ACHN (cell line): Measurements from ENCODE around the gene DECR2.
"Not testable (repeated sequence)": the region's sequence is repeated elsewhere in the genome, so short reads cannot be mapped to it uniquely, and the experiment has no call there.

Source experiments
- DNase-seq: peaks from one replicate; pipeline ENCODE4 v3.0.0-alpha.2; 2015
- in situ Hi-C: cut with HindIII; loops from 2 replicates; pipeline ENCODE4 v1.10.0; 2017; ENCODE audit warnings: low sequenced_read_pairs, low pct_ligation_motif_present, low pct_unique_long_range_greater_than_20kb

DECR2 gene

DNA sequence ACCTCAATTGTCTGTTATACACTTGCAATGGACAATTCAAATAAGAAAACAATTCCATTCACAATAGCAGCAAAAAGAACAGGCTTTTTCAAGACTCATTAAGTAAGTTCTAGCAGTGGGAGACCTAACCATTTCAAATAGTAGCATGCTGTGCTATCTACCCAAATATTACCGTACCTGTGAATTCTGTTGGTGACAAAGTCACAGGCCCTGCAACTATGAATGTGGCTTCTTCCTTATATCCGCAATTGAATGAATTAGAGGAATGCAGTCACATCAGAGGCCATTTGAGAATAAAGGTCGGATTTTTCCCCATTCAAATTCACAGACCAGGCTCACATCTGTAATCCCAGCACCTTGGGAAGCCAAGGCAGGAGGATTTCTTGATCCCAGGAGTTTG is 5.5 kb upstream of the DECR2 start:
- DNase-seq: no peak
- in situ Hi-C loops: no loop called here

- in situ Hi-C loops: no loop called here
Observed at GRCh38 chr16:396605-397004, 5.1 kb upstream of the DECR2 start.

GRCh38 chr16:397135-397661 is 4.5 kb upstream of the DECR2 start, which contains the start of gene NME4:
NME4 (plus strand) TSS chr16:397199; CDS start chr16:397223, 24 bp downstream.
- in situ Hi-C loops: no loop called here
- DNase-seq: peak; percentile 41

More at GRCh38 chr16:396605-397004, 5.1 kb upstream of the DECR2 start:
- peak; percentile 50 for DNase-seq

- in situ Hi-C loops: no loop called here
- peak; percentile 67 for DNase-seq
Observed at GRCh38 chr16:397736-398332, 3.9 kb upstream of the DECR2 start.

DNA sequence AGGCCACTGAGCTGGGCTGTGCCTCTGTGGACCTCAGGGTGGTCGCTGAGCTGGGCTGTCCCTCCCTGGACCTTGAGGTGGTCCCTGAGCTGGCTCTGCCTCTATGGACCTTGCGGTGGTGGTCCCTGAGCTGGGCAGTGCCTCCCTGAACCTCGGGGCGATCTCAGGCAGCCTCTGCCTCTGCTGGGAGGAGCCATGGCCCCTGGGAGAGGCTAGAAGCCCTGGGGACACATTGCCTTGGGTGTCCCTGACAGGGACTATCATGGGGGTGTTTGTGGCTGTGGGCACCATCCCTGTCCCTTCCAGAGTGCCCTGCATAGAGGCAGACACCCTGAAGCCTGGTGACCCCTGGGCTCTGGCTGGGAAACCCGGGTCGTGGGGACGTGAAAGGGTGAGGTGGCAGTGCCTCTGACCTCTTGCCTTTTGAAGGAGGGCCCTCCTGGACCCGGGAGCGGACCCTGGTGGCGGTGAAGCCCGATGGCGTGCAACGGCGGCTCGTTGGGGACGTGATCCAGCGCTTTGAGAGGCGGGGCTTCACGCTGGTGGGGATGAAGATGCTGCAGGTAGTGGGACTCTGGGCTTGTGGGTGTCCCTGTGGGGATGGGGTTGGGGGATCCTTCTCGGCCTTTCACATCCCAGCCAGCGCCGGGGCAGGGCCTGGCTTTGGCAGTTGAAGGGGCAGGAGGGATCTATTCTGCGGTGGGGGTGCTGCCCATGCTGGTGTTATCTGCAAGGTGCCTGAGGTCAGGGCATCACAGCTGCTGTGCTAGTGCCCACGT is 2.9 kb upstream of the DECR2 start:
- in situ Hi-C loops: no loop called here
- no peak for DNase-seq

DNA sequence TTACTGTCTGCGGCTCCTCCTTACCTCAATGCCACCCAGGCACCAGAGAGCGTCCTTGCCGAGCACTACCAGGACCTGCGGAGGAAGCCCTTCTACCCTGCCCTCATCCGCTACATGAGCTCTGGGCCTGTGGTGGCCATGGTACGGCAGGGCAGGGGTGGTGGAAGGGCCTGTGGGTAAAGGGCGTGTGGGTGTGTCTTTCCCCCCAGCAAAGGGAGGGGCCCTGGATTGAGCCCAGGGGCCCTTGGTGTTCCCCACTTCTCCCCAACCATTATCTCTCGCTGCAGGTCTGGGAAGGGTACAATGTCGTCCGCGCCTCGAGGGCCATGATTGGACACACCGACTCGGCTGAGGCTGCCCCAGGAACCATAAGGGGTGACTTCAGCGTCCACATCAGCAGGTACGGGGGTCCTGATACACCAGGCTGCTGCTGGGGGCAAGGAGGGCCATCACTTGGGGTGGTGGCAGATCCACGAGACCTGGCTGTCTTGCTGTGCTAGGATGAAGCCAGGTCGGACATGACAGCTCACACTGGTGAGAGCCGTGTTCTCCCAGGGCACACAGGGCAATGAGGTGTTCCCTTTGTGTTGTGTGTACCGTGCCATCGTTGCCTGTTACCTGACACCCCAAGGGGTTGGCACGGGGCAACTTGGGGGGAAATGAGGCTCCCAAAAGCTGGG is 2.2 kb upstream of the DECR2 start:
- DNase-seq: no peak
- in situ Hi-C loops: no loop called here

- DNase-seq: no peak
Observed at GRCh38 chr16:400061-400591, 1.6 kb upstream of the DECR2 start.

DNA sequence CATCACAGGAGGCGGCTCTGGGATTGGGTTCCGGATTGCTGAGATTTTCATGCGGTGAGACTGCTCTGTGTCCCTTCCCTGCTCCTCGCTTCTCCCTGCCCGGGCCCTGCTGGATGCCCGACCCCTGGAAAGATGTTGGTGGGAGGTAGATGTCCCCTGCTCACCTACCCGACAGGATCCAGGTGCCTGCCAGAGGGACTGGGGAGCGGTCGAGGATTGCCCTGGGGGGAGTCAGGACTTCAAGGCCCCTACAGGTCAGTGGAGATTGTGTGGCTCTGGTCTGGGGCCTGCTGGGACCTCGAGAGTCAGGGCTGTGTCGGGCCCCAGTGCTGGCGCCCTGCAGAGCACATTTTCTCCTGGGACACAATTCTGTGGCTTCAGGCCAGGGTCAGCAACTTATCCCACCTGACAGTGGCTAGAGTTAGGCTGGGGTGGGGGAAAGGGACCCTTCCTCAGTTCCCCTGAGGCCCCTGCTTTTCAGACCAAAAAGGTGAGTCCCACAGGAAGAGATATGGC is 3.3 kb downstream of the DECR2 start:
- no peak for DNase-seq
- in situ Hi-C loops: no loop called here

More at GRCh38 chr16:400061-400591, 1.6 kb upstream of the DECR2 start:
- in situ Hi-C loops: no loop called here

DNA sequence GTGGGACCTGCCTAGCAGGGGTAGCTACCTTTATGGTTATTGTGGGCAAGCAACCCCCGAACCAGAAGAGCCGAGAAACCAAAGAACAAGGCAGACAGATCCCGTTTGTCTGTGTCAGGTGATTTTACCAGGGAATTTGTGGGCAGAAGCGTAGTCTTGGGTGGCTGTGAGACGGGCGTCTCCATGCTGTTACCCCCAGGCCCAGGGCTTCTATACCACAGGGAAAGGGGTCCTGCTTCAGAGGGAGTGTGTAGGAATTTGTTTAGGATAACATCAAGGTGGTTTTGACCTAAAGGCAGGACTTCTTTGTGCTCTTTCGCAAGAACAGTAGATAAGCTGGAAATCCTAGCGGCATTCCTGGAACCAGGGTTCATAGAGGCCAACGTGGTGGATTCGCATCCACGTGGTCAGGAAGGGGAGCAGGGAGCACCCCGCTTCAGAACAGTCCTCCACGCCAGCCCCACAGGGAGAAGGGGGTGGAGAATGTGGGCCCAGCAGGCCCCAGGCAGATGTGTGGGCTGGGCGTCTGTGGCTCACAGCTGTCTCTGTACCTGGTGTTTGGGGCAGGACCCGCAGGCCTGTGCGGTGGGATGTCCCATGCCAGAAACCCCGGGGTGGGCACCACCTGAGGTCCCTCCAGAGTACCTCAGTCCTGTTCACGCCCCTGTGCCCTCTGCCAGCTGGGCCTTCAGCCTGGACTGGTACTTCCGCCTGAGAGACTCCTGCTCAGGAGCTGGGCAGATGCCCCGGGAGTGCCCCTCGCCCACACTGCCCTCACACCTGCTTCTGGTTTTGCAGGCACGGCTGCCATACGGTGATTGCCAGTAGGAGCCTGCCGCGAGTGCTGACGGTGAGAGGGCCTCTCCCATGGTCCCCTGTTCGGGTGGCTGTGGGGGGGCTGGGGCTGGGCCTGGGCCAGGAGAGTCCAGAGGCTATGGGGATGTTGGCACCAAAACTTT is 4.1 kb downstream of the DECR2 start:
- in situ Hi-C loops: no loop called here
- no peak for DNase-seq

DNA sequence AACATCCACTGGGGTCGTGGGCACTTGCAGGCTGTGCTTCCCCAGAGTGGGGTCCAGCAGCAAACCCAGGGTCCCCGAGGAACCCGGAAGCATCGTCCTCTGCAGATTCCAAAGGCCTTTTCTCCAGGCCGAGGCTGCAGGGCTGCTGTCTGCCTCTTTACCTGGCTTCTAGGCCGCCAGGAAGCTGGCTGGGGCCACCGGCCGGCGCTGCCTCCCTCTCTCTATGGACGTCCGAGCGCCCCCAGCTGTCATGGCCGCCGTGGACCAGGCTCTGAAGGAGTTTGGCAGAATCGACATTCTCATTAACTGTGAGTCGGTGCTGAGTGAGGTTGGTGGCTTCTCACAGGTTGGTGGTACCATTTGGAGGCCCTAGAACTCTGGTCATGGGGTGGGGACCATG is 5.6 kb downstream of the DECR2 start:
- in situ Hi-C loops: no loop called here
- DNase-seq: no peak

DNA sequence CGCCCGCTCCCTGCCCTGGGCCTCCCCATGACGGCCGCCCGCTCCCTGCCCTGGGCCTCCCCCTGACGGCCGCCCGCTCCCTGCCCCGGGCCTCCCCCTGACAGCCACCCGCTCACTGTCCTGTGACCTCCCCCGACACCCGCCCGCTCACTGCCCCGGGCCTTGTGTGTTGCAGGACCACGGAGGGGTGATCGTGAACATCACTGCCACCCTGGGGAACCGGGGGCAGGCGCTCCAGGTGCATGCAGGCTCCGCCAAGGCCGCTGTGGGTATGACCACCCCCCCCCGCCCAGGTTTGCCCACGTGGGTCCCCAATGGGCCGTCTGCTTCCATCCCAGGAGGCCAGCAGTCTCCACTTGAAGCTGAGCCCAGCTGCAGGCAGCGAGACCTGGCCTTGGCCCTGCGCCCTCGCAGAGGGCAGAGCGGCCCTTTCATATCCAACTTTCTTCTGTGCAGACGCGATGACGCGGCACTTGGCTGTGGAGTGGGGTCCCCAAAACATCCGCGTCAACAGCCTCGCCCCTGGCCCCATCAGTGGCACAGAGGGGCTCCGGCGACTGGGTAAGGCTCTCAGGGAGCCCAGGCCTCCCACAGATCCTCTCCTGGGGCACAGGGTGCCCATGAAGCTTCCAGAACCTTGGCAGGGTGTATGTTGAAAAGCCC is 9.0 kb downstream of the DECR2 start:
- in situ Hi-C loops: no loop called here
- DNase-seq: no peak

DNA sequence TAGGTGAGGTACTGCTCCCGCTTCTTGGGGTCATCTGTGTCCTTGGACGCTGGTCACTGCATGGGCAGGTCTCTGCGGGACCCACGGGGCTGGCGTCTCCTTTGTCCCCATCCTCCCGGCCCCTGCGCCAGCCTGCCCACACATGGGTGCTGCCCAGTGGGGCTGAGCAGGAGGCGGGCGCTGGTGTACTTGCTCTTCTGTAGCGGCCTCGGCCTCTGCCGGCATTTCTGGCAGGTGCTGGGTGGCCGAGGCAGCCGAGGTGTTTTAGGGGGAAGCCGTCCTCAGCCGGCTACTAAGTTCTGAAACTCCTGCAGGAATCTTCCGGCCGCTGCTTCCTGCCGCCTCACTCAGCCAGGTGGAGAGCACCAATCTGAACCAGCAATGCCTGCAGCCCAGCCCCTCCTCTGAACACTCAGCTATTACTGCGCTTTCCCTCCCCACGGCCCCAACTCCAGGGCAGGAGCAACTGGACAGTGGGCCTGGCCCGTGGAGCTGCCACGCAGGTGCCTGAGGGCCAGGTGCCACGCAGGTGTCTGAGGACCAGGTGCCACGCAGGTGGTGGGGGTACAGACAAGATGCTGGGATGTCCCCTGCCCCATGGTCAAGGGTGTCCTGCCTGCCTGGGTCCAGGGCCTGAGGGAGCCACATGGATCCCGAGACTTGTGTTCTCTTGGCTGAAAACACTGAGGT is 10.0 kb downstream of the DECR2 start:
- no peak for DNase-seq
- in situ Hi-C loops: no loop called here

DNA sequence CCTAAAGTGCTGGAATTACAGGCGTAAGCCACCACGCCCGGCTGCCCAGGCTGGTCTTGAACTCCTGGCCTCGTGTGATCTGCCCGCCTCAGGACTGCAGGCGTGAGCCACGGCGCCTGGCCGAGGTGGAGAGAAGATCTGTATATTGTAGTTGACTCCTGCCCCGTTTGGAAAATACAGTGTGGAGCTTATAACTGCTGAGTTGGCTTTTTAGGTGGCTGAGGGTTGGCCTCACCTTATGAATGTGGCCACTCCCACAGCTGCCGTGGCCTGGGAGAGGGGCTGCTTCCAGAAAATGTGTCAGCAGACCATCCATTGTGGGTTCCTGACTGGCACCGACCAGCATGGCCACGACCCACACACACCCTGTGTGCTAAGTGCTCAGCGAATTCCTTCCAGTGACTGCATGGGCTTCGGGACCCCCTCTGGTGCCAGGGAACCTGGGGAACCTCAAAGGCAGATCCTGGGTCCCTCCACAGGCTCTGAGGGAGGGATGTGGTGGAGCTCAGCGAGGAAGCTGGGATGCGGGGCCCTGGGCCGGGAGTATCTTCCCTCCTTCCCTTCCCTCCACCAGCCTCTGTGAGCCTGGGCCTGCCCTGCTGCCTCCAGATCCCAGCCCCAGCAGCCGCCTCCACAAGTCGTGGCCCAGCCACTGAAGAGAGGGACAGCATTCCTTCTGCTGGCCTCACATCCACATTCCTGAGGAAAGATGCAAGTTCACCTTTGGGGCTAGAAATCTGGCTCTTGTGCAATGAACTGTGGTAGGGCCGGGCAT is 12.9 kb downstream of the DECR2 start:
- no peak for DNase-seq
- in situ Hi-C loops: no loop called here

DNA sequence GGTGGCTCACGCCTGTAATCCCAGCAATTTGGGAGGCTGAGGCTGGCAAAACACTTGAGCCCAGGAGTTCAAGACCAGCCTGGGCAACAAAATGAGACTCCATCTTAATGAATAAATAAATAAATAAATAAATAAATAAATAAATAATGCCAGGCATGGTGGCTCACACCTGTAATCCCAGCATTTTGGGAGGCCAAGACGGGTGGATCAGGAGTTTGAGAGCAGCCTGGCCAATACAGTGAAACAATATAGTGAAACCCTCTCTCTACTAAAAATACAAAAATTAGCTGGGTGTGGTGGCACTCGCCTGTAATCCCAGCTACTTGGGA is 13.4 kb downstream of the DECR2 start:
- DNase-seq, in situ Hi-C loops: not testable (repeated sequence)

DNA sequence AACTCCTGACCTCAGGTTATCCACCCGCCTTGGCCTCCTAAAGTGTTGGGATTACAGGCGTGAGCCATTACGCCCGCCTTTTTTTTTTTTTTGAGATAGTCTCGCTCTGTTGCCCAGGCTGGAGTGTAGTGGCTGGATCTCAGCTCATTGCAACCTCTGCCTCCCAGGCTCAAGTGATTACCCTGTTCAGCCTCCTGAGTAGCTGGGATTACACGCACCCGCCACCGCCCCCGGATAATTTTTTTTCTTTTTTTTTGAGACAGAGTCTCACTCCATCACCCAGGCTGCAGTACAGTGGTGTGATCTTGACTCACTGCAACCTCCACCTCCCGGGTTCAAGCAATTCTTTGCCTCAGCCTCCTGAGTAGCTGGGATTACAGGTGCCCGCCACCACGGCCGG is 20.5 kb downstream of the DECR2 start:
- not testable (repeated sequence) for DNase-seq

GRCh38 chr16:424033-424622 is 22.4 kb downstream of the DECR2 start:
- in situ Hi-C loops: no loop called here
- DNase-seq: peak; percentile 98

More for the DNA sequence above, 20.5 kb downstream of the DECR2 start:
- in situ Hi-C loops: not testable (repeated sequence)
